ENCODE data around the gene USP15.
"Not testable (repeated sequence)": the region's sequence is repeated elsewhere in the genome, so short reads cannot be mapped to it uniquely, and the experiment has no call there.

DNA sequence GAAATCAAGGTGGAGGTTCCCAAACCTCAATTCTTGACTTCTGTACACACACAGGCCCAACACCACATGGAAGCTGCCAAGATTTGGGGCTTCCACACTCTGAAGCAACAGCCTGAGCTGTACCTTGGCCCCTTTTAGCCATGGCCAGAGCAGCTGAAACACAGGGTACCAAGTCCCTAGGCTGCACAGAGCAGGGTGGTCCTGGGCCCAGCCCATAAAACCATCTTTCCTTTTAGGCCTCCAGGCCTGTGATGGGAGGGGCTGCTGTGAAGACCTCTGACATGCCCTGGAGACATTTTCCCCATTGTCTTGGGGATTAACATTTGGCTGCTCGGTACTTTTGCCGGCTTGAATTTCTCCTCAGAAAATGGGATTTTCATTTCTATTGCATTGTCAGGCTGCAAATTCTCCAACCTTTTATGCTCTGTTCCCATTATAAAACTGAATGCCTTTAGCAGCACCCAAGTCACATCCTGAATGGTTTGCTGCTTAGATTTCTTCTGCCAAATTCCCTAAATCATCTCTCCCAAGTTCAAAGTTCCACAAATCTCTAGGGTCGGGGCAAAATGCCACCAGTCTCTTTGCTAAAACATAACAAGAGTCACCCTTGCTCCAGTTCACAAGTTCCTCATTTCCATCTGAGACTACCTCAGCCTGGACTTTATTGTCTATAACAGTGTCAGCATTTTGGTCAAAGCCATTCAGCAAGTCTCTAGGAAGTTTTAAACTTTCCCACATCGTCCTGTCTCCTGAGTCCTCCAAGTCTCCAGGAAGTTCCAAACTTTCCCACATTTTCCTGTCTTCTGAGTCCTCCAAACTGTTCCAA is 84.7 kb downstream of the USP15 start:
- TF ChIP-seq, protein P1, sequence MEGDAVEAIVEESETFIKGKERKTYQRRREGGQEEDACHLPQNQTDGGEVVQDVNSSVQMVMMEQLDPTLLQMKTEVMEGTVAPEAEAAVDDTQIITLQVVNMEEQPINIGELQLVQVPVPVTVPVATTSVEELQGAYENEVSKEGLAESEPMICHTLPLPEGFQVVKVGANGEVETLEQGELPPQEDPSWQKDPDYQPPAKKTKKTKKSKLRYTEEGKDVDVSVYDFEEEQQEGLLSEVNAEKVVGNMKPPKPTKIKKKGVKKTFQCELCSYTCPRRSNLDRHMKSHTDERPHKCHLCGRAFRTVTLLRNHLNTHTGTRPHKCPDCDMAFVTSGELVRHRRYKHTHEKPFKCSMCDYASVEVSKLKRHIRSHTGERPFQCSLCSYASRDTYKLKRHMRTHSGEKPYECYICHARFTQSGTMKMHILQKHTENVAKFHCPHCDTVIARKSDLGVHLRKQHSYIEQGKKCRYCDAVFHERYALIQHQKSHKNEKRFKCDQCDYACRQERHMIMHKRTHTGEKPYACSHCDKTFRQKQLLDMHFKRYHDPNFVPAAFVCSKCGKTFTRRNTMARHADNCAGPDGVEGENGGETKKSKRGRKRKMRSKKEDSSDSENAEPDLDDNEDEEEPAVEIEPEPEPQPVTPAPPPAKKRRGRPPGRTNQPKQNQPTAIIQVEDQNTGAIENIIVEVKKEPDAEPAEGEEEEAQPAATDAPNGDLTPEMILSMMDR (IDR thresholded peaks at IDR 0.05), result not testable (repeated sequence)
- not testable (repeated sequence) for TF ChIP-seq EP300, POLR2A (IDR thresholded peaks at IDR 0.05)

Data from tibial nerve (tissue), 4 donors.